ENCODE data around the gene NPY.

The NPY gene

GRCh38 chr7:24297362-24297761 is 13.4 kb downstream of the NPY start:
- TF ChIP-seq, protein P1, sequence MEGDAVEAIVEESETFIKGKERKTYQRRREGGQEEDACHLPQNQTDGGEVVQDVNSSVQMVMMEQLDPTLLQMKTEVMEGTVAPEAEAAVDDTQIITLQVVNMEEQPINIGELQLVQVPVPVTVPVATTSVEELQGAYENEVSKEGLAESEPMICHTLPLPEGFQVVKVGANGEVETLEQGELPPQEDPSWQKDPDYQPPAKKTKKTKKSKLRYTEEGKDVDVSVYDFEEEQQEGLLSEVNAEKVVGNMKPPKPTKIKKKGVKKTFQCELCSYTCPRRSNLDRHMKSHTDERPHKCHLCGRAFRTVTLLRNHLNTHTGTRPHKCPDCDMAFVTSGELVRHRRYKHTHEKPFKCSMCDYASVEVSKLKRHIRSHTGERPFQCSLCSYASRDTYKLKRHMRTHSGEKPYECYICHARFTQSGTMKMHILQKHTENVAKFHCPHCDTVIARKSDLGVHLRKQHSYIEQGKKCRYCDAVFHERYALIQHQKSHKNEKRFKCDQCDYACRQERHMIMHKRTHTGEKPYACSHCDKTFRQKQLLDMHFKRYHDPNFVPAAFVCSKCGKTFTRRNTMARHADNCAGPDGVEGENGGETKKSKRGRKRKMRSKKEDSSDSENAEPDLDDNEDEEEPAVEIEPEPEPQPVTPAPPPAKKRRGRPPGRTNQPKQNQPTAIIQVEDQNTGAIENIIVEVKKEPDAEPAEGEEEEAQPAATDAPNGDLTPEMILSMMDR (conservative IDR thresholded peaks at IDR 0.05): no peak
- H3K27ac ChIP-seq: no peak overlapping the region

- TF ChIP-seq, protein P1 (conservative IDR thresholded peaks at IDR 0.05): no peak
- no peak overlapping the region for H3K27ac ChIP-seq
Measured at GRCh38 chr7:24298696-24299095, 14.7 kb downstream of the NPY start.

GRCh38 chr7:24299192-24299591 is 15.2 kb downstream of the NPY start:
- H3K27ac ChIP-seq: no peak overlapping the region
- TF ChIP-seq, protein P1 (conservative IDR thresholded peaks at IDR 0.05): no peak

GRCh38 chr7:24301703-24302102 is 17.7 kb downstream of the NPY start:
- TF ChIP-seq, protein P1 (conservative IDR thresholded peaks at IDR 0.05): no peak
- H3K27ac ChIP-seq: no peak overlapping the region

DNA sequence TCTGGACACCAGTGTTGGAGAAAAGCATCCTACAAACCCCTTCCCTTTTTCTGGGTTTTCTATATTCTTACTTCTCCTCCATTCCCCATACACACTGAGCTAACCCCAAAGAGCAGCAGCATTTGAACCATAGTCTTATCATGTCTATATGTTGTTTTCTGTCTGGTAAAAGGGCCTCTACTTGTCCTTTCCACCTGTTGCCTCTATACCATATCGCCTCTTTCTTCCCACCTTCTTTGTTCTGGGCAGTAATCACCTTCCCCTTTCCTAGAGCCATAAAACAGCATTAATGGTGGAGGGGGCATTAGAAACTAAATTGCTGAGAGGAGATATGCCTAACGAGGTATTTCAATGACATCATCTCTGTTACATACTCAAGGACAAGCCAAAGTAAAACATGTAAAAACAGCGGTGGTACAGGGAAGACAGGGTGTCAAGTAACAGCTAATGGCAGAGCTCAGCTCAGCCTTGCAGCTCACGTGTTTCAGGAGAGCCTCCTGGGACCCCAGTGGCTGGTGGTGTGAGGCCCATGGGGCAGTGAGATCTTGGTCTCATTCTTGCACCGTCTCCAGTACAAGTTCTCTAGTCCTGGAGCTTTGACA is 20.6 kb downstream of the NPY start:
- H3K27ac ChIP-seq: no peak overlapping the region
- TF ChIP-seq, protein P1 (conservative IDR thresholded peaks at IDR 0.05): no peak

GRCh38 chr7:24307326-24307725 is 23.3 kb downstream of the NPY start:
- TF ChIP-seq, protein P1 (conservative IDR thresholded peaks at IDR 0.05): no peak
- no peak overlapping the region for H3K27ac ChIP-seq

GRCh38 chr7:24312588-24312987 is 28.6 kb downstream of the NPY start:
- TF ChIP-seq, protein P1 (conservative IDR thresholded peaks at IDR 0.05): no peak
- H3K27ac ChIP-seq: no peak overlapping the region

Data from VCaP (cell line).